Liver (tissue), 2 donors: ENCODE measurements around the gene RPL31.

Source experiments
- CTCF ChIP-seq: fragments of 150-350 bp; IDR thresholded peaks from 2 replicates; pipeline ENCODE4 v1.5.1; 2017; ENCODE audit warnings: improper control_type of control experiment, low read depth, low read length; ENCODE audit not compliant: missing input control
- MAX ChIP-seq: IDR thresholded peaks from 2 replicates; pipeline ENCODE4 v1.6.1; 2016; ENCODE audit warnings: antibody characterized with exemption
- donor health status: healthy.

GRCh38 chr2:100952512-100952911, 49.6 kb upstream of the RPL31 start:
- TF ChIP-seq CTCF (no peak), MAX (no peak)
